DMS153 treated with DMSO at 0.1 percent for 48 hours (cell line): ENCODE results near the gene RSAD1.

Source experiments
- DNase-seq: peaks from one replicate; lab custom pipeline; 2025; ENCODE audit not compliant: unreplicated experiment; lab: John Stamatoyannopoulos, UW

RSAD1 gene

DNA sequence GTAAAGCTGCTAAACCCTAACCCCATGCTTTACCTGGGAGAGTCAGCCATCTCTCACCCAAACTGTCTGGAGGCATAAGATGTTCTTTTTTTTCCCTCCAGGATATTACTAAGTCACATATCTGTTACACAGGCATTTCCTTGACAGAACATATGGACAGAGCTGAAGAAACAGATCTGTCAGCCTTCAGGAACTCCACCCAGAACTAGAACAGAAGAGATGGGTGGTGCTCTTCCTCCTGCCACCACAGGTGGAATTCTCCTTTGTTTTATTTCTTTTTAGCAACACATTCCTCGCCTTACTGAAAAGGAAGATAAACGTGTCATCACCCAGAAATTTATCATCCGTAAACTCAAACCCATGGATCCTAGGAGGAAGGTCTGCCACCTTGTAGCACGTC, 38.4 kb downstream of the RSAD1 start:
- DNase-seq, result no peak

- DNase-seq, result no peak
These were observed 39.1 kb downstream of the RSAD1 start for GRCh38 chr17:50517504-50518383.

- no peak for DNase-seq
These were observed 39.8 kb downstream of the RSAD1 start for GRCh38 chr17:50518384-50519023.

DNA sequence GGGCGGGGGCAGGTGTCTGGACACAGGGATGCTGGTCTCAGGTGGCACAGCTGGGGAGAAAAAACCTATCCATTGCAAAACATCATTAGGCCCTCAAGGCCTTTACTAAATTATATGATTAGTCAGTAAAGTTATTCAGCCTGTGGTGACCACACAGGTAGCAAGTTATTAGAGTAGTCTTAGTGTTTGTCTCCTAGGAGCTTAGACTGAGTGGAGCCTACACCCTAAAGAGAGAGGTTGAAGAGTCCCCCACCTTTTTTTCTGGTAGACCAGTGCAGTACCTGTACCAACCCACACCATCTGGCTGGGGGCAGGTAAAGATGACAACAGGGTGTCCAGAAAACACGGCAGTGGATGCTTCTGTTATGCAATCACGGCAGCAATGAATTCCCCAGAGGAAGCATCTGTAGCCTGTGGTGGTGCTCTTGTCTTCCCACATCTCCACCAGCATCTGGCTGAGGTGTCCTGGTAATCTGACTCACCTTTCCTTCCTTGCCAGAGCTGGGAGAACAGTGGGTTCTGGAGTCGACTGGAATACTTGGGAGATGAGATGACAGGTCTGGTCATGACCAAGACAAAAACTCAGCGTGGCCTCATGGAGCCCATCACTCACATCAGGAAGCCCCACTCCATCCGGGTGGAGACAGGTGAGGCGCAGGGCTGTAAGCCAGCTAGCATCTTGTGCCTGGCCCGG, 40.6 kb downstream of the RSAD1 start:
- no peak for DNase-seq

GRCh38 chr17:50520483-50520882, 41.8 kb downstream of the RSAD1 start:
- no peak for DNase-seq

GRCh38 chr17:50521514-50521913, 42.9 kb downstream of the RSAD1 start:
- no peak for DNase-seq

DNA sequence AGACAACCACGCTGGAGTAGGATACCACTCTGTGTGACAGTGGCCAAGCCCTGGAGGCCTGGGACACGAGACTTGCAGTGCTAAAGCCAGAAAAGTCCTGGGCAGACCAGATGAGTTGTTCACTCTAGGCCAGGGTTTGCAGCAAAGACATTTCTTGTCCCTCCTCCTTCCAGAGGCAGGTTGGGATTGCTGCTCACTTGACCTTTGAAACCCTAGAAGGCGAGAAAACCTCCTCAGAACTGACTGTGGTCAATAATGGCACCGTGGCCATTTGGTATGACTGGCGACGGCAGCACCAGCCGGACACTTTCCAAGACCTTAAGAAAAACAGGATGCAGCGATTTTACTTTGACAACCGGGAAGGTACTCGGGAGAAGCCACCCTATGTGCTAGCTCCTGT, 44.1 kb downstream of the RSAD1 start:
- no peak for DNase-seq

GRCh38 chr17:50523208-50523607, 44.5 kb downstream of the RSAD1 start:
- no peak for DNase-seq

GRCh38 chr17:50524838-50525237, 46.2 kb downstream of the RSAD1 start:
- DNase-seq, result no peak

- DNase-seq, result no peak
These were observed 48.6 kb downstream of the RSAD1 start for GRCh38 chr17:50527155-50527762.

DNA sequence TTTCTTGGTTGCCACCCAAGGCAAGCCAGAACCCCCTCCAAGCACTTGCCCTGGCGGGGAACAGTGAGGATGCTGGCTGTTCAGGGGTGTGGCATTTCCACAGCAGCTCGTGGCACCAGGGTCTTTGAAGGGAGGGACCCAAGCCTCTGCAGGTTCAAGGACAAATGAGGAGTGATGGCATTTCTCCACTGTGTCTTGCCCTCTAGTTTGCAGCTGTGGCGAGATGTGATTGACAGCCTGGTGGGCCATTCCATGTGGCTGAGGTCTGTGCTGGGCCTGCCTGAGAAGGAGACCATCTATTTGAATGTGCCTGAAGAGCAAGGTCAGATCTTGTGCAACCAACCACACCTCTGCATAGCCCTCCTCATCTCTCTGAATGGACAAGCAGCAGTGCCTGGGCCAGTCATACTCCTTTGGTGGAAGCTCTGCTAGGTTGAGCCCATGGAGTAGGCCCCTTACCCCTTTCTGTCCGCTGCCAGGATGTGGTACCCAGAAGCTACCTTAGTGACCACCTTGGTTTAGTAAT, 49.4 kb downstream of the RSAD1 start:
- no peak for DNase-seq

DNA sequence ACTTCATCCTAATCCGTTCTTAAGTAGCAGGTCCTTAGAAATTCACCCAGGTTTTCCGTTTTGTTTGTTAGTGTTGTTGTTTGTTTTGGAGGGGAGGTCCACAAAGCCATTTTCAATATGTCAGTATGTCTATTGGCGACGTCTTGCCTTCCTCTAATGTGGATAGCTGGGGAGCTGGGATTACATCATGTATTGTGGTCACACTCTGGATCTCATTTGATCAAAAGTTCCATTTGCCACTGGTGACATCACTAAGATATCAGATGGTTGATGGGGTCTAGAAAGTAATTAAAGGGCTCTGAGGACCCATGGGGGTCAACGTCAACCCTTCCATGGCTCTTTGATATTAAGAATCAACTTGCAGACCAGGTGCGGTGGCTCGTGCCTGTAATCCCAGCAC, 51.2 kb downstream of the RSAD1 start:
- DNase-seq, result no peak

- no peak for DNase-seq
These were observed 52.9 kb downstream of the RSAD1 start for GRCh38 chr17:50531428-50532025.

DNA sequence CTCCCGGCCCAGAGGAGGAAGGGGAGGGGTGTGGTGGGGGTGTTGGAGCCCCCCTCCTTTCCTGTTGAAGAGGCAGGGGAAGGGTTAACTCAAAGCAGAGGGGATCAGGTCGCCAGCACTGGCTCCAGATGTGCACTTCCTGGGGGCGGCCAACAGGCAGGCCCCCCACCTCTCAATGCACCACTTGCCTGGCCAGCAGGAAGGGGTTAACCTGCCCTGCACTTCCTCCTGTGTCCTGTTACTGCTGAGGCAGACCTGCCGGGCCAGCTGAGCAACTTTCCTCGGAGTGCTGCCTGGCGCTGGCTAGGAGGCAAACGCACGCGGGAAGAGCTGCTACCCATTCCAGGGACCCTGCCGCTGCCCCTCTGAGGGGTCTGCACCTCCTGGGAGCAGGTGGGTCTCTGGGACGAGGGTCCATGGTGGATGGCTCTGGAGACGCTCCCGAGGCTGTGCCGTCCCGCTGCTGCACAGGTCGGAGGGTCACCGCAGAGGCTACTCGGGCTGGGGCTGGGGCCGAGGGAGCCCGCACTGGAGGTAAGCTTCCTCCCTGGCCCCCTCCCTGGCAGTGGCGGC, 53.9 kb downstream of the RSAD1 start, which contains the start of gene EPN3:
Gene EPN3, plus strand, starts transcription at position 284 of the 573 bp plus-strand sequence. CDS start 3,822 bp downstream, outside the sequence.
- peak; percentile 16 for DNase-seq

GRCh38 chr17:50533185-50533584, 54.5 kb downstream of the RSAD1 start:
- DNase-seq, result no peak

DNA sequence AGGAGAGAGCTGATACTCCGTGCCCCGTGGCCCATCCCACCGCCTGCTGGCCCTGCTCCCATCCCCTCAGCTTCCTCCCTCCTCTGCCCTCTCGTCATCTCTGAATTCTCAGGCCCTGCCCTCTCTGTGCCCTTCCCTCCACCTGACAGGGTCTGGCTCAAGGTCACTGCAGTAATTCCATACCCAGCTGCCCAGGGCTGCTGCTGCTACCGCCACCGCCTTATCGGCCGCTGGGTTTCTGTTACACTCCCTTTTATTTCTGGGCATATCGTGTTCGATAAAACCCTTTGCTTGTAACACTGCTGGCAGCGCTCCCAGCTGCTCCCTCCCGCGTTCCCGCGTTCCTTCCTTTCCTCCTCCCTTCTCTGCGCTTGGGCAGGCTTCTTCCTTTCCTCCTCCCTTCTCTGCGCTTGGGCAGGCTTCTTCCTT, 55.1 kb downstream of the RSAD1 start:
- peak; percentile 28 for DNase-seq

- DNase-seq, result peak; percentile 2
These were observed 55.7 kb downstream of the RSAD1 start for GRCh38 chr17:50534222-50534978.

- no peak for DNase-seq
These were observed 56.3 kb downstream of the RSAD1 start for GRCh38 chr17:50534979-50535326.

GRCh38 chr17:50535407-50535806, 56.7 kb downstream of the RSAD1 start:
- no peak for DNase-seq
